HG03159 (cell line): ENCODE data around the gene TPBG.

ENCODE experiments used
- ATAC-seq: cut with Tn5 transposase; IDR thresholded peaks from one replicate; pipeline ENCODE4 v1.9.1; 2021; ENCODE audit warnings: mild to moderate bottlenecking, moderate library complexity; ENCODE audit not compliant: unreplicated experiment

TPBG gene

GRCh38 chr6:82363428-82364086, at the start of gene TPBG:
Gene TPBG (plus strand): TSS chr6:82363817. CDS start chr6:82364962, 1,145 bp downstream.
- ATAC-seq: peak; percentile 40

GRCh38 chr6:82322386-82322785, 41.2 kb upstream of the TPBG start:
- ATAC-seq: no peak

- ATAC-seq: no peak
Observed at GRCh38 chr6:82329766-82330165, 33.9 kb upstream of the TPBG start.

GRCh38 chr6:82330171-82330804, 33.3 kb upstream of the TPBG start:
- no peak for ATAC-seq

- no peak for ATAC-seq
Observed at GRCh38 chr6:82331031-82331773, 32.4 kb upstream of the TPBG start.

- ATAC-seq: no peak
Observed at GRCh38 chr6:82333781-82334180, 29.8 kb upstream of the TPBG start.

GRCh38 chr6:82337688-82338257, 25.8 kb upstream of the TPBG start:
- ATAC-seq: no peak

- no peak for ATAC-seq
Observed at GRCh38 chr6:82348130-82348529, 15.5 kb upstream of the TPBG start.

- no peak for ATAC-seq
Observed at GRCh38 chr6:82353848-82354247, 9.8 kb upstream of the TPBG start.

- ATAC-seq: no peak
Observed at GRCh38 chr6:82360552-82360951, 3.1 kb upstream of the TPBG start.

- no peak for ATAC-seq
Observed at GRCh38 chr6:82361631-82362030, 2.0 kb upstream of the TPBG start.

- ATAC-seq: no peak
Observed at GRCh38 chr6:82362144-82362543, 1.5 kb upstream of the TPBG start.

GRCh38 chr6:82362878-82363427, 664 bp upstream of the TPBG start:
- ATAC-seq: no peak

GRCh38 chr6:82364087-82365015, 734 bp downstream of the TPBG start:
- peak; percentile 43 for ATAC-seq

GRCh38 chr6:82365016-82365795, 1.6 kb downstream of the TPBG start:
- ATAC-seq: peak; percentile 24

GRCh38 chr6:82367704-82368103, 4.1 kb downstream of the TPBG start:
- ATAC-seq: no peak

GRCh38 chr6:82370788-82371187, 7.2 kb downstream of the TPBG start:
- ATAC-seq: no peak

- ATAC-seq: no peak
Observed at GRCh38 chr6:82371799-82372546, 8.4 kb downstream of the TPBG start.

GRCh38 chr6:82372656-82373055, 9.0 kb downstream of the TPBG start:
- no peak for ATAC-seq
